ENCODE results near the gene USP5.

DNA sequence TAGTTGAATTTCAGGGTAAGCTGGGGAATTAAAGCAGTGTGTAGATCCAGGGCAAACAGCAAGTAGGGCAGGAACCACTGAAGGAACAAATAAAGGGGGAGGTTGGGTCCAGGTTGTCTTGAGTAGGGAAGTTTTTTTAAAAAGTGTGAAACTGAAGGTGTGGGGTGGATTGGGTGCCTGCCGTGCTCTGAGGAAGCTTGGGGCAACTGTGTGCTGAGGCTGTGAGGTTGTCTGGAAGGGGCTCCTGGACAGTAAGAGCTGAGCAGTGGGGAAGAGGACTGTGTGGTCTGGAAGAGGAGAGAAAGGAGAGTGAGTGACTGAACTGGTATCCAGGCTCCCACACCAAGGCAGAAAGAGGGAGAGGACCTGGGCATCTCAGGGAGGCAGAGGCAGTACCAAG is 41.2 kb upstream of the USP5 start:
- TF ChIP-seq POLR2A (IDR thresholded peaks at IDR 0.05; ENCODE audit: low read depth, low read length) (no peak), POLR2AphosphoS5 (IDR thresholded peaks at IDR 0.05; ENCODE audit: low read depth, low read length) (no peak), TAF1 (IDR thresholded peaks at IDR 0.05; ENCODE audit: low read depth, low read length) (no peak), PAX5 (IDR thresholded peaks at IDR 0.05; ENCODE audit: insufficient read depth, low read length, severe bottlenecking) (no peak)

Measured in GM12891 (cell line).